Measurements from ENCODE around the gene NEBL.

NEBL gene

DNA sequence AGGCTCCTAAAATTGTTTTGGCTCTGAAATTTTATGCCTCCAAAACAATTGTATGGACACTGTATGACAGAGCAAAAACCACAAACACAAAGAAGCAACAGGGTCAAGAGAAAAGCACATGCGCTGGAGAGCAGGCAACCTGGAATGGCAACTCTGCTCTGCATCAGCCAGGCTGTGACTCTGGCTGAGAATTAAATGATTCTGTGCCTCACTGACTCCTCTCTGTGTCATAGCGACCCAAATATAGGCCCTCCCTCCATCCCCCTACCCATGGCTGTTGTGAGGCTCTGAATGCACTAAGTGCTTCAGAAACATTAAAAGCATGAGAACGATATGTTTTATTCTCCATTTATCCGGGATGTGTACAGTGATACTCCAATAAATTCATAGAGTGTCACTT lies 24.9 kb upstream of the NEBL start:
- no peaks in the 10 kb centered on the region for H3K27me3 Mint-ChIP-seq (ENCODE audit: low read depth)
- no peak overlapping the region for H3K4me3 Mint-ChIP-seq

DNA sequence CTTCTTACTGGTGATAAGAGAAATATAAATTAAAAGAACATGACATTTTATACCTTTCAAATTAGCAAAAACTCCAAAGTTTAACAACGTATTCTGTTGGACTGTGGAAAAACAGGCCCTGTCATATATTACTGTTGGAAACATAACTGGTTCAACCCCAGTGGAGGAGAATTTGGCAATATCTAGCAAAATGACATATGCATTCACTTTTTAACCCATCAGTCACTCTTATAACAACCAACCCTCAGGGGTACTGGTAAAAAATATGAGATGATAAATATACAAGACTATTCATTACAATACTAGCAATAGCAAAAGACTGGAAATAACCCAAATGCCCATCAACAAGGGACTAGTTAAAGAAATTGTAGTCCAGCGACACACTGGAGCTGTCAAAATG lies 22.9 kb upstream of the NEBL start:
- Mint-ChIP-seq H3K9me3 (no peaks in the 10 kb centered on the region), H3K27me3 (ENCODE audit: low read depth) (no peaks in the 10 kb centered on the region), H3K4me3 (no peak overlapping the region), H3K27ac (no peak overlapping the region), H3K36me3 (ENCODE audit: low read depth) (no peaks in the 10 kb centered on the region), H3K4me1 (ENCODE audit: low read depth) (no peaks in the 10 kb centered on the region)
- DNase-seq (ENCODE audit: low spot score) = no peak

More for the DNA sequence above, 24.9 kb upstream of the NEBL start:
- Mint-ChIP-seq H3K9me3 (no peaks in the 10 kb centered on the region), H3K4me1 (ENCODE audit: low read depth) (no peaks in the 10 kb centered on the region), H3K36me3 (ENCODE audit: low read depth) (no peaks in the 10 kb centered on the region), H3K27ac (no peak overlapping the region)
- no peak for DNase-seq (ENCODE audit: low spot score)

DNA sequence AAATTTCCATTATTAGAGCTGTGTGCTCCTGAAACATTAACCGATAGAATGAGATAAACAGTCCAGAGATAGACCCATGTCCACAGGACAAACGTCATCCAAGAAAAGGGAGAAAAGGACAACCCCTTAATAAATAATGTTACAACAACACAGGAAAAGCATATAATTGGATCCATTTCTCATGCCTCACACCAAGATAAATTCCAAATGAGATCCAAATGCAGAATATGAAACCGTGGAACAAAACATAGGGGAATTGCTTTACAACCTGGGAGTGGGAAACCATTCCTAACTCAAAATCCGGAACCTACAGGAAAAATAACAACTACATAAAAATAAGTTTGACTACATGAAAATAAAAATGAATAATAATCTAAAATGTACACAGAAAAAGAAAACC lies 22.4 kb upstream of the NEBL start:
- Mint-ChIP-seq H3K4me1 (ENCODE audit: low read depth) (no peaks in the 10 kb centered on the region), H3K27ac (no peak overlapping the region), H3K9me3 (no peaks in the 10 kb centered on the region), H3K36me3 (ENCODE audit: low read depth) (no peaks in the 10 kb centered on the region), H3K27me3 (ENCODE audit: low read depth) (no peaks in the 10 kb centered on the region), H3K4me3 (no peak overlapping the region)
- DNase-seq (ENCODE audit: low spot score) = no peak

DNA sequence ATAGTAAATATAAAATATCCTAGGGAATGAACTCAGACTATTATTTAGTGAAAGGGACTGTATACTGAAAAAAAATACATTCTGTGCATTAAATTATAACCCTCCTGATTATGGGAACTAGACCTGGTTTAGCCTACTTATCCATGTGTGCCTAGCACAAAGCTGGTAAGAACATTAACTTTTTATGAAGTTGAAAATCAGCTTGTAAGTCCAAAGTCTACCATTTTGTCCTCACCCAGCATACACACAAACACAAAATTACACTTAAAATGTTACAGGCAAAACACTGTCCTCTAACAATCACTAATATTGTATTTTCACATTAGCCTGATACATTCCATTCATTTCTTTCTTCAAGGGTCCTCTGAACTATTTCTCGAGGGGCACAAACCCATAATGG lies 19.9 kb upstream of the NEBL start:
- no peak overlapping the region for H3K4me3 Mint-ChIP-seq
- no peaks in the 10 kb centered on the region for H3K27me3 Mint-ChIP-seq (ENCODE audit: low read depth)
- no peaks in the 10 kb centered on the region for H3K36me3 Mint-ChIP-seq (ENCODE audit: low read depth)
- no peak for DNase-seq (ENCODE audit: low spot score)
- H3K4me1 Mint-ChIP-seq (ENCODE audit: low read depth) = no peaks in the 10 kb centered on the region
- H3K9me3 Mint-ChIP-seq = no peaks in the 10 kb centered on the region
- H3K27ac Mint-ChIP-seq = no peak overlapping the region

DNA sequence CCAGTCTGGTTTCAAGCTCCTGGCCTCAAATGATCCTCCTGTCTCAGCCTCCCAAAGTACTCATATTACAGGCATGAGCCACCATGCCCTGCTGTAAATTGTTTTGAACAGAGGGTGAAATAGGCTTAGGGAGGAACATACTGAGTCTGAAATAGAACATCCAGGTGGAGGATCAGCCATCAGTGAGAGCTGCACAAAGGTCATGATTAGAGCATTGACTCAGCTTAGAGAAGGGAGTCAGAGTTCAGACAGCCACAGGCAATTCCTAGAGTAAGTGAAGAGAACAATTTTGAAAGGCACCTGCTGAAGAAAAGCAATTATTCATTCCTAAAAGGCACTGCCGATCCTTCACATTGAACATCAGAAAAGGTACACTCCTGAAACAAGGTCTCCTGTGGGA lies 15.9 kb upstream of the NEBL start:
- Mint-ChIP-seq H3K4me3 (no peak overlapping the region), H3K9me3 (no peaks in the 10 kb centered on the region), H3K36me3 (ENCODE audit: low read depth) (no peaks in the 10 kb centered on the region), H3K4me1 (ENCODE audit: low read depth) (no peaks in the 10 kb centered on the region), H3K27ac (no peak overlapping the region), H3K27me3 (ENCODE audit: low read depth) (no peaks in the 10 kb centered on the region)
- no peak for DNase-seq (ENCODE audit: low spot score)

DNA sequence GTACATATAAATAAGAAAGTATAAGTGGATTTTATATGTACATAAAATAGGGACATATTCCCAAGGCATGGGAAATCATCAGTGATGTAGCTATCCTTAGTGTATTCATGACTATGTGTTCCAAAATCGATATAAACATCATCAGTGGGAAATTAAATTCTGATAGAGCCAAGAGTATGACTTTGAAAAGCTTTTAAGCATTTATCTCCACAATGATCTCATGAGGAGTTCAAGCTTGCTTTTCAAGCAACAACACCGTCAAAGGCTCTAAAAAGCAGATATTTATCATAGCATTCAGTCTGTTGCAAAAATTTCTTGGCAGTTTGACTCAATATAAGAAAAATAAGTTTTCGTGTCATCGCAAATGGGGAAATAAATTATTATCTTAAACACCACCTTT lies 14.5 kb upstream of the NEBL start:
- no peak for DNase-seq (ENCODE audit: low spot score)
- H3K4me1 Mint-ChIP-seq (ENCODE audit: low read depth) = no peaks in the 10 kb centered on the region
- H3K27me3 Mint-ChIP-seq (ENCODE audit: low read depth) = no peaks in the 10 kb centered on the region
- H3K36me3 Mint-ChIP-seq (ENCODE audit: low read depth) = no peaks in the 10 kb centered on the region
- H3K27ac Mint-ChIP-seq = no peak overlapping the region
- no peak overlapping the region for H3K4me3 Mint-ChIP-seq
- H3K9me3 Mint-ChIP-seq = no peaks in the 10 kb centered on the region

DNA sequence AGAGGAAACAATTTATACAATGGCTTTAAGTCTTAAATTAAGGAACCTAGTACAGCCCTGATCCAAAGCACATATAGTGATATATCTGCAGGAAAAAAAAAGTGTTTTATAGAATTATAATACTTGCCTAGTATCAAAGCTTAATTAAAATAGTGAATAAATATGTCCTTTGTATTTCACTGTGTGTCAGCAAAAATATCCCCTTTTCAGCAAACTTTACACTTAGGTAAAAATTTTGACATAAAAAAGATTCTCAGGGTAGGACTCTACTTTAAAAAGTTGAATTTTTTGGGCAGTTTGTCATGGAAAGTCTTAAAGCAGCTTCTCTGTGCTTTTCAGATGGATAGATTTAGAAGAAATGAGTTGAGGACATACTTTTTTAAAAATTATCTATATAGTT lies 12.7 kb upstream of the NEBL start:
- H3K27ac Mint-ChIP-seq = no peak overlapping the region
- DNase-seq (ENCODE audit: low spot score) = no peak
- no peaks in the 10 kb centered on the region for H3K36me3 Mint-ChIP-seq (ENCODE audit: low read depth)
- no peak overlapping the region for H3K4me3 Mint-ChIP-seq
- H3K4me1 Mint-ChIP-seq (ENCODE audit: low read depth) = no peaks in the 10 kb centered on the region
- H3K27me3 Mint-ChIP-seq (ENCODE audit: low read depth) = no peaks in the 10 kb centered on the region
- no peaks in the 10 kb centered on the region for H3K9me3 Mint-ChIP-seq

DNA sequence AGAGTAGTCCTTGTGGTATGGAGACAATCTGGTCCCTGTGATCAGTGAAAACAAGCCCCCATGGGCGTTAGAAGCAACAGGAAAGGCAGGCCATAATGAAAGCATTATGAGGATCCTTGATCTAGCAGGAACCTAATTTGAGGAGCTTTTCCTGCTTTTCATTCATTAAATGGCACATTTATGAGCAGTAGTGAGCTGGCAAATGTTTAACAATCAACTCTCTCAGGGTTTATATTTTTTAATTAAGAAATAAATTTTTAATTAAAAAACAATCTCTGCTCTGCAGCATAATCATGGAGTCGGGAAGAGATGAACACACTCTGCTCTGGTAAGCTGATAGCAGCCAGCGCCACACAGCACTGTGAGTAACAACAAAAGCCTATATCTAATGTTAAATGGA lies 11.3 kb upstream of the NEBL start:
- Mint-ChIP-seq H3K27me3 (ENCODE audit: low read depth) (no peaks in the 10 kb centered on the region), H3K27ac (no peak overlapping the region), H3K36me3 (ENCODE audit: low read depth) (no peaks in the 10 kb centered on the region), H3K4me1 (ENCODE audit: low read depth) (no peaks in the 10 kb centered on the region), H3K4me3 (no peak overlapping the region), H3K9me3 (no peaks in the 10 kb centered on the region)
- DNase-seq (ENCODE audit: low spot score) = no peak

DNA sequence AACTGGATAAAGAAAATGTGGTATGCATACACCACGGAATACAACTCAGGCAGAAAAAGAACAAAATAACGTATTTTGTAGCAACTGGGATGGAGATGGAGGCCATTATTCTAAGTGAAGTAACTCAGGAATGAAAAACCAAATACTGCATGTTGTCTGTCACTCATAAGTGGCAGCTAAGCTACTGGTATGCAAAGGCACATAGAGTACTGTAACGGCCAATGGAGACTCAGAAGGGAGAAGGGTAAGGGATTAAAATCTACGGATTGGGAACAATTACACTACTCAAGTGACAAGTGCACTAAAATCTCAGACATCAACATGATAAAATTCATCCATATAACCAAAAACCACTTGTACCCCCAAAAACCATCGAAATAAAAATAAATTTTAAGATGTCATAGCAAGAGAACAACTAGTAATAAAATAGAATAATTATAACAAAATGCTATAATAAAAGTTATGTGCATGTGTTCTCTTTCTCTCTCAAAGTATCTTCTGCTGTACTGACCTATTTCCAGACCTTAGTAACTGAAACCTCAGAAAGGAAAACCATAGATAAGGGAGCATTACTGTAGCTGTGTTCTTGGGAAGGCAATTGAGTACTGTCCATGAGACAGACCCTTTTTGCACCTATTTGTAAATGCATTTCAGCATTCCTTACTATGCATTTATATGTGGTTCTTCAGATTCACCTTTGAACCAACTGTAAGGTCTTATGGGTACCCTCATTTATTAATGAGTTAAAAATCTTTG lies 6.7 kb upstream of the NEBL start:
- Mint-ChIP-seq H3K27ac (no peak overlapping the region), H3K36me3 (ENCODE audit: low read depth) (no peaks in the 10 kb centered on the region), H3K4me1 (ENCODE audit: low read depth) (no peaks in the 10 kb centered on the region), H3K9me3 (no peaks in the 10 kb centered on the region), H3K4me3 (no peak overlapping the region), H3K27me3 (ENCODE audit: low read depth) (no peaks in the 10 kb centered on the region)
- DNase-seq (ENCODE audit: low spot score) = no peak

DNA sequence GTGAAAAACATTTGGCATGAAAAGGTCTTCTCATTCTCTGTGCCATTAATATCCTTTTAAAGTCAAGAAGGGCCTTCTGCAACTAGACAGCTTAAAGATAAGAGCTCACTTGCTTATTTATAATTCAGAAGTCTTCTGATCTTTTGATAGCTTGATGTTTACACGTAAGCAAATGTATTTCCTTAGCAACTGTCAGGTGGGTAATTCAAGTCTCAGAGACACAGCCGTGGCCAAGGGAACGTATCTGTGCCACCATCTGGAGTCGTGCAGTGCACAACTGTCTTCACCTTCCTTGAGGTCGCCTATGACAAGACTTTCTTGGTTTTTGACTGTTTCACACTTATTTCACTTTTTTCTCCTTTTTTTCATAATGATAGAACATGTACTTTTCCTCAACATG lies 4.0 kb upstream of the NEBL start:
- H3K4me3 Mint-ChIP-seq = no peak overlapping the region
- H3K9me3 Mint-ChIP-seq = no peaks in the 10 kb centered on the region
- no peaks in the 10 kb centered on the region for H3K36me3 Mint-ChIP-seq (ENCODE audit: low read depth)
- H3K4me1 Mint-ChIP-seq (ENCODE audit: low read depth) = no peaks in the 10 kb centered on the region
- H3K27ac Mint-ChIP-seq = no peak overlapping the region
- H3K27me3 Mint-ChIP-seq (ENCODE audit: low read depth) = no peaks in the 10 kb centered on the region
- DNase-seq (ENCODE audit: low spot score) = no peak

DNA sequence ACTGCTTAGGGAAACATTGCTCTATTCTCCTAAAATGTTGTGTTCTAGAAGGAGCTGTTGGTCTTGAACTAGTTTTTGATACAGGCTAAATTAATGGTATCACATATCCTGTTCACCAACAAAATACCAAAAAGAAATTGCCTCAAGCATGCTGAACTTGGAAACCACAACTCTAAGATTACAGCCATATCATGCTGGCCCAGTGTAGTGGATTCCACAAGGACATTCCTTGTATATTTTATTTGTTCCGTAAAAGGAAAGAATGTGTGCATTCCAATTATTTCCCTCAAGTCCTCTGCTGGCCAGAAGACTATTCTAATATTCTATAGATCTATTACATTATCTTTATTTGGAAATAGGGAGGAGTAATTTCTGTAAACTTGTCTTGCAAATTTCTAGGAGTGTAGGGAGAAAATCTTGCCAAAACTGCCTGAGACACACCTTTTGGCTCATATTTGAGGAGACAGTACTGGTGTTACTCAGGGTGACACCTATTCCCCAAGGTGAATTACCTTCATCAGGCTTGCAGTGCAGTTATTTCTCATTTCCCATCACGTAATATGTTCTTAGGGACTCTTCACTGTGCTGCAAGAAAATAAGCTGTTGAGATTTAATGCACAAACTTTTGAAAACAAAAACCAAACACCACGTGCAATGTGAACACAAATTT lies 1.9 kb upstream of the NEBL start:
- no peak for DNase-seq (ENCODE audit: low spot score)
- Mint-ChIP-seq H3K4me3 (no peak overlapping the region), H3K27ac (no peak overlapping the region), H3K4me1 (ENCODE audit: low read depth) (no peaks in the 10 kb centered on the region), H3K9me3 (no peaks in the 10 kb centered on the region), H3K27me3 (ENCODE audit: low read depth) (no peaks in the 10 kb centered on the region), H3K36me3 (ENCODE audit: low read depth) (no peaks in the 10 kb centered on the region)

DNA sequence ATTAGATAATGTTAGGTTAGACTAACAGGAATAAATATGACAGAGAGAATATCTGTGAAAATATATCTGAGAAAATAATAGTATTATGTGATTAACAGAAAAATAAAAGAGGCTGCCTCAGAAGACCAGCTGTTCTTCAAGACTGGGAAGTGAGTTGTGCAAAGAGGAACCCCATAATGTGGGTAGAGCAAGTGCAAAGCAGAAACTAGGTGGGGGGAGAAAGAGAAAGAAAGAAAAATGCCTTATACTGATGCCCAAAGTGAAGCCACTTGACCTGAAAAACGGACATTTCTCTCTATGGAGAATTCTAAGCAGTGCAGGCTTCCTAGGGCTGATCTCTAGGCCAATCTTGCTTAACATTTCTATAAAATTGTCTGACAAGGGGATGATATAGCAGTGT lies 3.8 kb downstream of the NEBL start:
- Mint-ChIP-seq H3K4me3 (no peak overlapping the region), H3K4me1 (ENCODE audit: low read depth) (no peaks in the 10 kb centered on the region), H3K27me3 (ENCODE audit: low read depth) (no peaks in the 10 kb centered on the region), H3K27ac (no peak overlapping the region), H3K9me3 (no peaks in the 10 kb centered on the region), H3K36me3 (ENCODE audit: low read depth) (no peaks in the 10 kb centered on the region)
- no peak for DNase-seq (ENCODE audit: low spot score)

DNA sequence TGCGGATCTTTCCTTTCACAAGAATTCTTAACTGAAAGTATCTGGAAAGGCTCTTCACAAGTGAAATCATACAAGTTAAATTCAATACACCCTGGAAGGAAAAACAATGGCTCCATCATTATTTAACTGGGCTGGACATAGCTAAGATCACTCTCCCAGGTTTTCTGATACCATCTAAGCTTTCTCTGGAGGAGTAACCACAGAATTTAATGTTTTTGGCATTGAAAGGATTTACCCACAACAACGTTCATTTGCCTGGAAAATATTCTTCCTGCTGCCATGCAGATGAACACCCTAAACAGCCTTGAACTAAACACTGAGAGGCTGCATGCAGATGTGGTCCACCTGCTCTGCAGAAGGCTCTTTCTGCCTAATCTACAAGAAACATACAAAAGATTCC lies 4.3 kb downstream of the NEBL start:
- H3K4me1 Mint-ChIP-seq (ENCODE audit: low read depth) = no peaks in the 10 kb centered on the region
- no peaks in the 10 kb centered on the region for H3K27me3 Mint-ChIP-seq (ENCODE audit: low read depth)
- no peak overlapping the region for H3K27ac Mint-ChIP-seq
- no peaks in the 10 kb centered on the region for H3K9me3 Mint-ChIP-seq
- no peaks in the 10 kb centered on the region for H3K36me3 Mint-ChIP-seq (ENCODE audit: low read depth)
- DNase-seq (ENCODE audit: low spot score) = no peak
- no peak overlapping the region for H3K4me3 Mint-ChIP-seq

DNA sequence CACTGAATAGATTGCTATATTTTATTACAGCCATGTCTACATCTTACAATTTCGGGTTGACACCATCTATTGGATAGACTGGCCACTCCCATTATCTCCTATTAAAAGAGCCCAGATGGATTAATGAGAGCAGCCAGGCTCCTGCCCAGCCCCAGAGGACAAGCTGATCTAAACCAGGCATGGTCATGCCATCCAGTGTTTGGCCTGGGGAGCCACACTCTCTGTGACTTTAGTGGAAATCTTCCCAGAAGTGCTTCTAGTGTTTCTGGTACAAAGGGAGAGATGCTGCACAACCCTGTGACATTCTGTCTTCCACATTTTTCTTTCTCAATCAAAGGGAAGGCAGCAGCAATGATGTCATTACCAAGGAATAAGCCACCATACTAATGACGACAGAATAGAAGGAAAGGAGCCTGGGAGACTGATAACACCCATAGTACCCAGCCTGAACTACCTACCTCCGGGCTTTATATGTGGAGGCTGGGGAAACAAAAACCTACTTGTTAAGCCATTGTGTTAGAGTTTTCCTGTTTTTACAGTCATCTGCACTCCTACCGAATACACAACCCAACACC lies 5.0 kb downstream of the NEBL start:
- H3K4me1 Mint-ChIP-seq (ENCODE audit: low read depth) = no peaks in the 10 kb centered on the region
- H3K27ac Mint-ChIP-seq = no peak overlapping the region
- DNase-seq (ENCODE audit: low spot score) = no peak
- H3K27me3 Mint-ChIP-seq (ENCODE audit: low read depth) = no peaks in the 10 kb centered on the region
- no peaks in the 10 kb centered on the region for H3K9me3 Mint-ChIP-seq
- no peak overlapping the region for H3K4me3 Mint-ChIP-seq
- no peaks in the 10 kb centered on the region for H3K36me3 Mint-ChIP-seq (ENCODE audit: low read depth)

DNA sequence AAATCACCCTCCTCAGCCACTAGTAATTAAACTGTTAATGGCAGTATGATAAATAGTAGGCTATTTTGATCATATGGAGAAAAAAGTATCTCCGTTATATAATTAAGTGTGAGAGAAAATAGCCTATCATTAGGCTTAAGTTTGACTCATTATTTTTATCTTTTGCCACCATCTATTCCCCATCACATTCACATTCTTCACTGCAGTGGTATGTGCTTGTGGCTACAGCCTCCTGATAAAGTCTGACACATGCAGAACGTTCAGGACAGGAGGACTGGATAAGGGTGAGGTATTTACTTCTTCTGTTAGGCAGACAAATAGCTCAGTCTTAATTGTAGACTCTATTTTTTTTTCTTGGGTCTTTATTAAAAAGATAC lies 5.8 kb downstream of the NEBL start:
- Mint-ChIP-seq H3K4me3 (no peak overlapping the region), H3K27me3 (ENCODE audit: low read depth) (no peaks in the 10 kb centered on the region), H3K4me1 (ENCODE audit: low read depth) (no peaks in the 10 kb centered on the region), H3K36me3 (ENCODE audit: low read depth) (no peaks in the 10 kb centered on the region), H3K27ac (no peak overlapping the region), H3K9me3 (no peaks in the 10 kb centered on the region)
- no peak for DNase-seq (ENCODE audit: low spot score)
